Stimulated activated CD4-positive, alpha-beta T cell treated with anti-CD3 and anti-CD28 coated beads, TNF-alpha, amount 100 ng/mL, for 48 hours (primary cell): Measurements from ENCODE around the gene KL.

Experiments used
- DNase-seq, 3 donors: peaks; one replicate each; pipeline ENCODE4 v3.0.0-alpha.2; 2020; ENCODE audit warnings: low read depth in 3 of 3

KL gene

DNA sequence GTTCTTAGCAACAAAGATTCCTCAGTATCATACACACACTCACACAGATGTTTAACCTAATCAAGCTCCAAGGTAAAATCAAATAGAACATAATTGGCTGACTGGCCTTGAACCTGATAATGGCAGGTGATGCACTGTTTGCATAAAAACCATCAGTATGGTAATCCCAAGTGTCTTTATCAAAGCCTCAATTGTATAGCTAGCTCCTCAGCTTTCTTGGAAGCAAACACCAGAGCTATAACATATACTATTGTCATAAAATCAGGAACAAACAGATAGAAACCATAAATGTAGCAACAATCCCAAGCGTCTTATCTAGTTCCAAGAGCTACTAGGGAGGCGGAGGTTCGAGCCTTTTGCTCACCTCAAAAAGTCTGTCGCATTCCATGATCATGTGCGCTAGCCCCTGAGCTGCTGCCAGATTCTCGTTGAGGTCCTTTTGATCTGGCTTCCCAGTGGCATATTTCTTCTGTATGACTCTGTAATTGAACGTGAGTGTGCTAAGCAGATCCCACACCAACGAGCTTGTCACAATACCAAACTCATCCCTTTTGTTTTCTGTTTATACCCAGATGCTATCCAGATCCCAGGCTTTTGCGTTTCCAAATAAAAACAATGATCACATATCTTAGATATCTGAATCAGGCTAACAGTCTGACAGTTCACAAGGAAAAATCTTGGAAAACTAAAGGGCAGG is 95.3 kb downstream of the KL start:
- no peak for DNase-seq

DNA sequence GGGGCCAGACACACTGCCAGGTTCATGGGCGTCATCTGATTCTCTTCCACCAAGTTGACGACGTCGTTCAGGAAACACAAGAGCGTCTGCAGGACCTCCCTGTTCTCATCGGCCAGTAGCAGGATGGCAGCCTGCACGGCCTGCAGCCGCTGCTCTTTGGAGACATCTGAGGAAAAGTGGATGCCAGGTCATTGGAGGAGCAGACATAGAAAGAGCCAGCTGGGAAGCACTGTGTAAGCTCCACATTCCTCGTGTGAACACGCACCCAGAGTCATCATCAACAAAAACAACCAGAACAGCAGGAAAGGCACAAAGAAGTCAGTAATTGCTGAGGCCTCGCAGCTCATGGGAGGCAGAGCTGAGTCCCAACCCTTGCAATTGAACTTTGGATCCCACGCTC is 96.5 kb downstream of the KL start:
- no peak for DNase-seq

DNA sequence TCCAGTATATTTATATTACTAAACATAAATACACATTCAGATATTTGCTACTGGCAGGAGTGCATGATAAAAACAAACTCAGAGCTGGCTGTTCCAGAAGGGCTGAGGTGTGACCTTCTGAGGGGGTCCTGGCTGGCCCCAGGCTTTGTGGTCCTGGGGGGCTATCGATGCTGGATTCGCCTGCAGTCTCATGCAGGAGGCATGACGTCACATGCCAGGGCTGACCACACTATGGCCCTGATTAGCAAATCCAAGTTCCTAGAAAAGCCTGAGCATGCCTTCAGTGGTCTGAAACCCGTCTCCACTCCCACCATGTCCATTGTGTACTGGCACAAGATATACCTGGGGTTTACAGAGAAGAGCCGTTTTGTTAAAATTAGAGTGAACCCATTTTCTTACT is 97.9 kb downstream of the KL start:
- DNase-seq, result no peak

DNA sequence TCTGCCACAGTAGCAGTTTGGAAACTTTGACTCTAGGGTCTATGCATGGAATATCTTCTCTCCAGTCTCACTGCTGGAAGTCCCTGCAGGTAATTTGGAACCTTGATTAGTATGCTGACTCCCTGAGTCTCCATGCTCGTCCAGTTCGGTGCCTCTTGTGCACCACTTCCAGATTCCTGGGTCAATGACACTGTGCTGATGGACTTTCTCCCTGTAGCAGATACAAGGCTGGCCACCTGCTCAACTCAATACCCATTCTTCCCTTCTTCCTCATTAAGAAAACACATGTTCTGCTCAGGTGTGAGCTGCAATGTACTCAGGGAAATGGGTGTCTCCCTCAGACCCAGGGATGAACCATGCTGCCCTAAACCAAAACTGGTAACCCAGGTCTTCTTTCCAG is 99.1 kb downstream of the KL start:
- DNase-seq, result no peak
